Stimulated activated CD8-positive, alpha-beta memory T cell treated with anti-CD3 and anti-CD28 coated beads, Interleukin-4, amount 100 ng/mL, for 4 hours (primary cell): ENCODE results near the gene GUCA1A.
"Not testable (repeated sequence)": the region's sequence is repeated elsewhere in the genome, so short reads cannot be mapped to it uniquely, and the experiment has no call there.

Experiments used
- DNase-seq, 2 donors: peaks; one replicate each; pipeline ENCODE4 v3.0.0-alpha.2; 2020; ENCODE audit warnings: low read depth in 2 of 2, low spot score in 1 of 2

The GUCA1A gene

DNA sequence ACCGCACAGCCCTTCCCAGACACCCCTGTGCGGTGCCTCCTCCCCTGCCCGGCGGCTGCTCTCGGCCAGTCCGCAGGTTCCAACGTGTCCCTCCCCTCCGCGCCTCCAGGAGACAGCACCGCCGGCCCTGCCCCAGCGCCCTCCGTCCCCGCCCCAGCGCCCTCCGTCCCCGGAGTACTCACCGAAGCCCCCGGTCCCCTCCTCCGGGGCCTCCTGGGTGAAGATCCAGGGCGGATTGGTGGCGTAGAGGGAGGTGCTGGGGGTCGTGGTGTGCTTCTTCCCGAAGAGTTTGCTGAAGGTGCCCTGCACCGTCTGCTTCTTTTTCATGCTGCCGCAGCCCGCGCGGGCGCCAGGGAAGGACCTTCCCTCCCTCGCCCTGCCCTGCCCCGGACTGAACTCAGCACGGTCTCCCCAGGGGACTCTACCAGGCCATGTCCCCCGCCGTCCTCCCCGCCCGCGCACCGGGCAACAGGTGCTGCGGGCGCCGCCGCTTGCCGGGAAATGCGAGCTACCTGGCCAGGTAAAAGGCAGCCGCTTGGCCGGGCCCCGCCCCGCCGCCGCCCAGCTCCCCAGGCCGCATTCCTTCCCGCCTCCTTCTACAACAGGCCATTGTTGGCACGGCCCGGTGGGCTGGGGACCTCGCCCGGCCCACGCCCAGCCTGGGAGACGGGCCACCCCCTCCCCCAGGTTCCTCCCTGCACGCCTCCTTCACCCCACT lies 30.9 kb upstream of the GUCA1A start, which contains the start of gene C6orf132:
Gene C6orf132 (minus strand): TSS at position 503 of the 718 bp plus-strand sequence. CDS start 176 bp downstream, at position 327.
- no peak for DNase-seq

DNA sequence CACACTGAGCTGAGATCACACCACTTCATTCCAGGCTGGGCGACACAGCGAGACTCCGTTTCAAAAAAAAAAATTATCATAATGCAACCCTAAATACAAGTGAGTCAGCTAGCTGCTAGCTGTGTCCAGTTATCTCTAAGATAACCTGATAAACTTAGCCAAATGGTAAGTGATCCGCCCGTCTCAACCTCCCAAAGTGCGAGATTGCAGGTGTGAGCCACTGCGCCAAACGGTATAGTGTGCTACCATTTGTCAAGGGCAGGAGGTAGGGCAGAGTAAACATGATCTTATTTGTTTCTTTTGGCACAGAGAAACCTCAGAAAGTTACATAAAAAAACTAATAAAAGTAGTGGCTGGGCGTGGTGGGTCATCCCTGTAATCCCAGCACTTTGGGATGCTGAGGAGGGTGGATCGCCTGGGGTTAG lies 26.0 kb upstream of the GUCA1A start:
- DNase-seq = no peak

DNA sequence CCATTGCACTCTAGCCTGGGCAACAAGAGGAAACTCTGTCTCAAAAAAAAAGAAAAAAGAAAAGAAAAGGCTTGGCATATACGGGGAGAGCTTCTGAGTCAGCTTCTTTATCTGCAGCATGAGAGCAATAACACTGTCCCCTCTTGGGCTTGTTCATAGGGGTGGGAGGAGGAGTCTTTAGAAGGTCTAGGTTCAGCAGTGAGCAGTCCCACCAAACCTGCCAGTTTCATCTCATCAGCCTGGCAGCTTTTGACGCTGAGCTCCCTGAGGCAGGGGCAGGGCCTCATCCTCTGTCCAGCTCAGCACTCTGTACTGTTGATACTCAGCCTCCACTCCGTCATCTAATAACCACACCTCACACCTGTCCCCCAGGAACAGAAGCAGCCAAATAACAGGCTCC lies 25.1 kb upstream of the GUCA1A start:
- DNase-seq = no peak

DNA sequence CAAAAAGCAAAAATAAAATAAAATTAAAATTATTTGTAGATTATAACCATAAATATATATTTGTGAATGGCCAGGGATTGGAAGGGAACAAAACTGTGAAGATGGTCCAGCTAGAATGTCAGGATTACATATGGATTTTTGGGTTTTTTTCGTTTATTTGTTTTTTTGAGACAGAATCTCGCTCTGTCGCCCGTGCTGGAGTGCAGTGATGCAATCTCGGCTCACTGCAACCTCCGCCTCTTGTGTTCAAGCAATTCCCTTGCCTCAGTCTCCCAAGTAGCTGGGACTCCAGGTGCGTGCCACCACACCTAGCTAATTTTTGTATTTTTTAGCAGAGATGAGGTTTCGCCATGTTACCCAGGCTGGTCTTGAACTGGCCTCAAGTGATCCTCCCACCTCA lies 22.9 kb upstream of the GUCA1A start:
- DNase-seq = no peak

DNA sequence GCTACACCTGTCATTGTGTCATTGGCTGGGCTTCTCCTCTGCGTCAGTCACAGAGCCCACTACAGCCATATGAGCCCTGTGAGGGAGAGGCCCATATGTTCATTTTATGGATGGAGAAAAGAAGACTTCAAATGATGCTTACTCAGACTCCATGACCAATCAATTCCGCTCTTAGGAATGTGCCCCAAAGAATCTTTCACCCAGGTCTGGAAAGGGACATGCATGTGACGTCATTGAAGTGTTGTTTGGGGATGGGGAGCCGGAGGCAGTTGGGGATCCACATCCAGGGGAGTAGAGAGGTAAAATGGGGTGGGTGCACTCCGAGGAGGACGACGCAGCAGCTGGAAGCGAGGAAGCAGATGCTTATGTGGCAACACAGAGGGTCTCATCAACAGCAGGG lies 21.1 kb upstream of the GUCA1A start:
- DNase-seq = no peak

DNA sequence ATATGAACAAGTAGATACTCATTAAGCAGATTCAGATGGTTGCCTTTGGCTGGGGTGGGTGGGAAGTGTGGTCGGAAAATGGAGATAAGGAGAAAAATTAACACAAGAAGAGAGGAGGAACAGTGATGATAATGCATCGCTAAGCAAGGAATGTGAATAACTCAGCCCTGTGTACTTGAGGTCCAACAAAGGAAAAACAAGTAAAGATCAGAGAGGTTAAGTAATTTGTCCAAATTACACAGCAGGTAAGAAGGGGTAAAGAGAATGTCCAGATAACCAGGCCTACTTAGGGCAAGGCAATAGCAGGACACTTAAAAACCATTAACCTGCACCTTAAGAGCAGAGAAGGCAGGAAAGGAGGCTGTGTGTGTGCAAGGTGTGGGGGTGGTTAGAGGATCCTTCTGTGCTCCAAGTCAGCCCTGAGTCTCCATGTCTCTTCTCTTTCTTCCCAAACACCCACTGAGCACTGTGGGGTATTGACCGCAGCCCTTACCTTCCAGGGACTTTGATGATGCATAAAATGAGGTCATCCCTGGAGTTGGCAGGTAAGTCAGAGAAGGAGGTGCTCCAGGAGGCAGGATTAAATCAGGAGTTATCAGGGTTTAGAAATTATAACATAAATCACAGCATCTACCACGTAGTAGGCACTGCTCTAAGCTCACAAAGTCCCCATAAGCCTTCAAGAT lies 20.5 kb upstream of the GUCA1A start:
- DNase-seq = not testable (repeated sequence)

DNA sequence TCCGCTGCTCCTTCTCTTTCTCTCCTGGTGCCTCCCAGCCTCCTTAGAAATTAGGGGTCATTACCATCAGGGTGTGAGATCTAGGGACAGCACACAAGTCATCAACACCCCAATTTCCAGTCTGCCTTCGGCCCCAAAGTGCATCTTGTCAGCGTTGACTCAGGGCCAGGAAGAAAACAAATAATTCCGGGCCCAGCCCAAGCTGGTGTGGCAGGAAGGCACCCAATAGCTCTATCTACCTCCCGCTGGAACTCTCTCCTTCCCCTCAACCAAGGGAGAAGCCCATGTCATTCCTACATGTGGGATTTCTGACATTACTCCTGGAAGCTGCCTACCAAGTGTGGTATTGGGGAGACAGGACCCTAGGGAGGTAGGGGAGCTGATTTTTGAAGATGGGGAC lies 19.2 kb upstream of the GUCA1A start:
- DNase-seq = no peak

DNA sequence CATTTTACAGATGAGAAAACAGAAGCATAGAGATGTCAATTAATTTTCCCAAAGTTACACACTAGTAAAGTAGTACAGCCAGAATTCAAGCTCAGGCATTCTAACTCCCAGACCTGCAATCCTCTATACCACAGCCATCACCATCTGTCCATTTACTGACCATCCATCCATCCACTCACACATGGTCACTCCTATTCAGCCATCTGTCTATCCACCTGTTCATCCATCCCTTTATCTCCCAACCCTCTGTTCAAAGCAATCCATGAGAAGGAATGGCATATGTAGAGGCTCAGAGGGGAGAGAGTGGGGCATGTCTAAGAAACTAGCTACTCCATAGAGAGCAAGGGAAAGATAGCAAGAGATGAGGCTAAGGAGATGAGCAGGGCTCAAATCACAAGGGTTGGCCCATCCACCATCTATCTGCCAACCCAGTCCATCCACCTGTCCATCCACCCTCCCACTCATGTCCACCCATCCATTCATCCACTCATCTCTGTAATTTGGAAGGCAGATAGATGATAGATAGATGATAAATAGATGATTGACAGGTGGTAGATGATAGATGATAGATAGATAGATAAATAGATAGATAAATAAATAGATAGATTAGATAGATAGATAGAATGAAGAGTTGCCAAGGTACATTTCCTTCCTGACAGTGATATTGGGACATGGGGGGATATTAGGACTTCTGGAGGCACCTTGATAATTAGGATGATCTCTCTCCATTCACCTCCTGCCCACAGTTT lies 18.5 kb upstream of the GUCA1A start:
- no peak for DNase-seq

DNA sequence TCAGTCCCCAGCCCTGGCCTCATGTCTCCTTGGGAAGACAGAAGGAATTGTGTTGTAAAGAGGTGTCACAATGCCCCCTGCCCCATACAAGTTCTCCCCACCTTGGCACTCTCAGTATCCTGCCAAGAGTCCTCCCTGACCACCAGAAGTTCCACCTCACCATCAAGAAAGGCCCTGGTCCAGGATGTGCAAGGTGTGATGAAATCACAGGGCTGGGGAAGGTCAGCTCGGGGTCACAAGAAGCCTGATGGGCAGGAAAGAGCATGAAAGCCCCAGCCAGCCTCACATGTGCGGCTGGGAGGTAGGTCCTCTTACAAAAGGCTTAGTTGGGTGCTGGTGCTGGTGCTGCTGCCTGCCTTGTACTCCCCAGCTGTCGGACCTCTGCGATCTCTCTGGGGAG lies 17.9 kb upstream of the GUCA1A start:
- DNase-seq = no peak

DNA sequence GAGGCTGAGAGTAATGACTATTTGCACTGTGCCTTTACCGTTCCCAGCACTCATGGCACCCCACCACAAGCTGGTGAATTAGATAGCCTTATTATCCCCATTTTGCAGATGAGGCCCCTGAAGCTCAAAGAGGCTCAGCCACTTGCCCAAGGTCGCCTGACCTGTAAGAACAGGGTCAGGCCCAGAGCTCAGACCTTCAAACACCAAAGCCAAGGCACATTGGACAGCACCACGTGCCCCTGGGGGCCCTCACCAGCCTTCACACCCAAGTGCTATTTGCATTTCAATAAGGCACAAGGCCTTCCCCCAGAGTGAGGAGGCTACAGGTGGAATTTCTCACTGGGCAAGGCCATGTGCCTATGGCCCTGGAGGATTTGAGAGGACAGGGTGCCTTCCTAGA lies 16.5 kb upstream of the GUCA1A start:
- no peak for DNase-seq

DNA sequence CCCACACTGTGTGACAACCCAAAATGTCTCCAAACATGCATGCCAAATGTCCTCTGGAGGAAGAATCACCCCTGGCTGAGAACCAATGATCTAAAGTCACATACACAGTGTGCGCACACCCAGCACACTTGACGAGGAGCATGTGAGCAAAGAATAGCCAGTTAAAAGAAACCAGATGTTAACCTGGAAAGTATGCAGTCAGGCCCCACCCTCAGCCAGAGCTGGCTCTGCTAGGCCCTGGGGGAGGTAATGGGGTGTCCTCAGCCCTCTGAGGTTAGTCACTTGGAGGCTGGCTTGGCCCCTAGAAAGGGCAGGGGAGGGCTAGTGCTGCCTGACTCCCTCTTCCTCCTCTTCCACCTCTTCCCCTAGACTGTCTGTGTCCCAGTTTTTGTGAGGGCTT lies 15.2 kb upstream of the GUCA1A start:
- no peak for DNase-seq

DNA sequence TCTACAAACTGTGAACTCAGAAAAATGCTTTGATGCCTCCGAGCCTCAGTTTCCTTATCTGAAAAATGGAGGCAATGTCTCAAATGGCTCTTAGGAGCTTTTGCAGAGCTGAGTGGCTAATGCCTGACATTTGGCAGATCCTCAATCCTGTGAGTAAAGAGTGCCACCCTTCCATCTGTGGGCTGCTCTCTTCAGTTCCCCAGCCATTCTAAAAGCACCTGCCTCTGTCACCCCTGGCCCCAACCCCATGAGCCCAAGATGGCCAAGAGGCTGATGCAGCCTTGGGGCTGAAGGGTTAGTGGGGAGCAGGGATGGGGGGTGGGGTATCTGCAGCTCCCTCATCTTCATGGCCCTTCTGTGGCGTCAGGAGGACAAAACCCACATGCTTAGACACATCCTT lies 14.5 kb upstream of the GUCA1A start:
- no peak for DNase-seq

DNA sequence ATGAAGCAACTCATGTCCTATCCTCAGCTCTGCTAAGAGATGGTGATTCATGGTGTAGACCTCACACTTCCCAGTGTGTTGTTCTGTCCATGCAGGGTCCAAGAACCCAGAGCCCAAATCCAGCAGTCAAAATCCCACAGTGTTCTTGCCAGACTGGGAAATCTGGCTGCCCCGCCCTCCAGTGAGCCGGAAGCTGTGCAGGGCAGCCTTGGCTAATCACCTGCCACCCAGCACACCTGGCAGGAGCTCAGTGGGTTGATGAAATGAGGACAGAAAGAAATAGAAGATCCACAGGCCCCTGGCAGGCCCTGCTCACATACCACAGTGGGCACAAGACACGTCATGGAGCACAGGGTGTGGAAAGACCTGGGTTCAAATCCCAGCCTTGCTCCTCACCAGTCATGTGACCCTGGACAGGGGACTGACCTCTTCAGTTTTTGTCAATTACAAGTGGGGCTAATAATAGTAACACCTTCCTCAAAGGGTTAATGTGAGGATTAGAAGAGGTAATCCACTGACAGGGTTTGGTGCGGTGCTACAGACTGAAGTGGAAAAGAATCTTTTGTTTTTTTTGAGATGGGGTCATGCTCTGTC lies 13.6 kb upstream of the GUCA1A start:
- no peak for DNase-seq

DNA sequence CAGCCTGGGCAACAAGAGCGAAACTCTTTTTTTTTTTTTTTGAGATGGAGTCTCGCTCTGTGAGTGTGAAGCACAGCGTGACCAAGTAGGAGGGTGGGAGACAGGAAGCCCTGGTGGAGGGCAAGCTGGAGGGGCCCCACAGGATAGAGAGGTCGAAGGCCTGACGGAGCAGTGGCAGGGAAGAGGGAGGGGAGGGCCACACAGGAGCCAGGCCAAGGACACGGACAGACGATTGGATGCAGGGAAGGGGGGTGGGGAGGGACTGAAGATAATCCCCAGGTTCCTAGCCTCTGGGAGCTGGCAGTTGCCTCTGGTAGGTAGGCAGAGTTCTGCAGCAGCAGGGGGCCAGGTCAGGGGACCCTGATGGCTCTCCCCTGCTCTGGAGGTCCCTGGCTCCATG lies 10.8 kb upstream of the GUCA1A start:
- no peak for DNase-seq

DNA sequence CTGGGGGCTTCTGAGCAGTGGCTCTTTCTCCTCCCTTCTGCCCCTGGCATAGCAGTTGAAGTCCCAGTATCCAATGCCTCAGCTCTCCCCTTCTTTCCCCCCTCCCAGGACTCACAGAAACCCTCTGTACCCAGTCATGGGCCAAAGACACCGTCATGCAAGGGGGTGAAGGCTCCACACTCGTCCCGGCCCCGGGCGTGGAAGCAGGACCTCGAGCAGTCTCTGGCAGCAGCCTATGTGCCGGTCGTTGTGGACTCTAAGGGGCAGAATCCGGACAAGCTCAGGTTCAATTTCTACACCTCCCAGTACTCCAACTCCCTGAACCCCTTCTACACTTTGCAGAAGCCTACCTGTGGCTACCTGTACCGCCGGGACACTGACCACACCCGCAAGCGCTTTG lies 10.4 kb upstream of the GUCA1A start:
- no peak for DNase-seq

DNA sequence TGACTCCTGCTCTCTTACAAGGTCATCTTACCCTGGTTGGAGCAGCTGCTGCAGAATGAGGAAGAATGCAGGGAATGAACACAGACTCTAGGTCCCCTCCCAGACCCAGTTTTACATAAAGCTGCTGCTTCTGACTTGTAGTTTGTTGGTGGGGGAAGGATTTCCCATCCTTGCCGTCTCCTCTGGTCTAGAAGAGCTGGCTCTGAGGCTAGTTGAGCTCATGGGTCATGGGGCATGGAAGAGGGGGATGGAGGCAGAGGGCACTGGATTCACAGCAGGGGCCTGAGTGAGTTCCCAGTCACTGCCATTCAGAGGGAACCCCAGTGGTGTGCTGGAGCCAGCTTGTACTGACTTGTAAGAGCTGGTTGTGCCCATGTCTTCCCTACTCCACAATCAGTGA lies 9.2 kb upstream of the GUCA1A start:
- DNase-seq = no peak

DNA sequence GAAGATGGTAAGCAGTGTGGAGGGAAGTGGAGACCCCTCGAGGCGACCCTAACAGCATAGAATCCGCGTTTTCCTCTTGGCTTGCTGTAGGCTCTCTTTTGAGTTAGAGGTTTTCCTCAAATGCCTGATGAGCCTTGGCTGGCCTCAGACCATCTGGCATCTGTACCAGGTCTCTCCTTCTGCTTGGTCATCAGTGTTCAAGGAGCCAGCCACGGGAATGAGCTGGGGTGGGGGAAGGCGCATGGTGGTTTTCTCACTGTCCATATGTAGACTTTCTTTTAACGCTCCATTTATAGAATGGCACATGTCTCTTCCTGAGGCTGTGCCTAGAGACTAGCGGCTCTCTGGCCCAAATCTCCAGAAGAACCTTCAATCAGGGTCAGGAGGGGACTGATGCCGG lies 8.1 kb upstream of the GUCA1A start:
- DNase-seq = no peak

DNA sequence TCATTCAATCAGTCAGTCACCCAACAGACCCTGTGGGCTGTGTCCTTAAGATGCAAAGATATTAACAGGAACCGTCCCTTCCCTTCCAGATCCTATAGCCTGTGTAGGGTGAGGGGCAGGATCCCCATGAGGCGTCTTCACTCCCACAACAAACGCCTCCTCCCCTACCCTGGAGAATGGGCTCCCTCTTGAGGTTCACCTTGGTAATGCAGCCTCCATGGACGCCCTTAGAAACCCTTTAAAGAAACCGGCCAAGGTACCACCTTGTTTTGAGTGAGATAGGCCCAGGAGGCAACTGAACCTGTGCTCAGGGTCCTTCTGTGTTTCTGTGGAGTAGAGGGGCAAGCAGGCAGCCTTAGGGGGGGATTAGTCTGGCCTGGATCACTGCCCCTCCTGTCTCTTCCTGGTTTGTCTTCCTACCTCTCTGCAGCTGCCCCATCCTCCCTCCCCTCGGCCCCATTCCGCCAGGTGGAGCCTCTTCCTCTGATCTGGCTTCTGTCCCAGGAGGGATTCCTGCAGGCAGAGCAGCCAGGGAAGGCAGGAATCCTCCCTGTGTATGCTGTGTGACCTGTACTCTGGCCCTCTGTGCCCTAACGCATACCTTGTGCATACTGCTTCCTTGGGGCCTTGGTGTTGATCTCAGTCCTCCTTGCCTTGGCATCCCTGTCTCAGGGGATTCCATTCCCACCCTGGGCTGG lies 6.6 kb upstream of the GUCA1A start:
- DNase-seq = peak; percentile 46 to 76

DNA sequence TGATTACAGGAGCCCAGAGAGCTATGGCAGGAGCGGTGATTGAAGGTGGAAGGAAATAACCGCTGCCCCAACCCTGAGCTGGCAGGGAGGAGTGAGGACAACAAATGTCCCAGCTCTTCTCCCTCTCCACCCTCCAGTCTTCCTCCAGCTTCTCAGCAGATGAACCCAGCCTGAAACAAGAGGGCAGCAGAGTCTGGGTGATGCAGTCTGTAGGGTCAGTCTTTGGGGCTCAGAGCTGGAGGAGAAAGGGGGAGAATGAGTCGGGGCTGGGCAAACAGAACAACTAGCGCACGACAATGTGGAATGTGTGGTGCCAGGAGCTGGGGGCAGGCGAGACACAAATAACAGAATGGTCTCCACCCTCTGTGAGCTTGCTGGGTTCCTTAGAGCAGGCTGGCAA lies 4.5 kb upstream of the GUCA1A start:
- no peak for DNase-seq

DNA sequence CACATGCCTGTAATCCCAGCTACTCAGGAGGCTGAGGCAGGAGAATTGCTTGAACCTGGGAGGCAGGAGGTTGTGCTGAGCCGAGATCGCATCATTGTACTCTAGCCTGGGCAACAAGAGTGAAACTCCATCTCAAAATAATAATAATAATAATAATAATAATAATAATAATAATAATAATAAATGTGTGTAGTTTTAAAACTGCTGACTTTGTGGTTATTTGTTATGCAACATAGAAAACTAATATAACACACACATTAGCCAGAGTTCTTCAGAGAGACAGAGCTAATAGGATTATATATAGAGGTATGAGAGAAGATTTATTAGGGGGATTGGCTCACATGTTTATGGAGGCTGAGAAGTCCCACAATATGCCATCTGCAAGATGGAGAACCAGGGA lies 3.4 kb upstream of the GUCA1A start:
- not testable (repeated sequence) for DNase-seq
